HG02571 (cell line): ENCODE results near the gene DHX35.

Experiments
- ATAC-seq: cut with Tn5 transposase; IDR thresholded peaks from one replicate; pipeline ENCODE4 v1.9.1; 2021; ENCODE audit warnings: mild to moderate bottlenecking, moderate library complexity; ENCODE audit not compliant: unreplicated experiment

DHX35 gene

GRCh38 chr20:38962044-38962927, at the start of gene DHX35:
DHX35 (plus strand) TSS chr20:38962344; CDS start chr20:38962368, 24 bp downstream.
- peak; percentile 94 for ATAC-seq

GRCh38 chr20:38915355-38915754, 46.8 kb upstream of the DHX35 start:
- no peak for ATAC-seq

- no peak for ATAC-seq
Observed at GRCh38 chr20:38917657-38918056, 44.5 kb upstream of the DHX35 start.

GRCh38 chr20:38918172-38918571, 44.0 kb upstream of the DHX35 start:
- ATAC-seq, result no peak

GRCh38 chr20:38919683-38920082, 42.5 kb upstream of the DHX35 start:
- no peak for ATAC-seq

- ATAC-seq, result no peak
Observed at GRCh38 chr20:38920411-38920810, 41.7 kb upstream of the DHX35 start.

GRCh38 chr20:38920851-38921250, 41.3 kb upstream of the DHX35 start:
- ATAC-seq, result no peak

GRCh38 chr20:38924718-38925117, 37.4 kb upstream of the DHX35 start:
- no peak for ATAC-seq

- peak; percentile 84 for ATAC-seq
Observed at GRCh38 chr20:38926142-38926933, 35.8 kb upstream of the DHX35 start, which contains the start of gene FAM83D. FAM83D (plus strand) TSS chr20:38926417; CDS start chr20:38926443, 26 bp downstream.

- no peak for ATAC-seq
Observed at GRCh38 chr20:38926934-38927616, 35.1 kb upstream of the DHX35 start.

GRCh38 chr20:38927902-38928578, 34.1 kb upstream of the DHX35 start:
- no peak for ATAC-seq

- ATAC-seq, result no peak
Observed at GRCh38 chr20:38930242-38930569, 31.9 kb upstream of the DHX35 start.

- no peak for ATAC-seq
Observed at GRCh38 chr20:38931984-38932383, 30.2 kb upstream of the DHX35 start.

- no peak for ATAC-seq
Observed at GRCh38 chr20:38932457-38933120, 29.6 kb upstream of the DHX35 start.

GRCh38 chr20:38934530-38934929, 27.6 kb upstream of the DHX35 start:
- no peak for ATAC-seq

- ATAC-seq, result no peak
Observed at GRCh38 chr20:38935285-38935684, 26.9 kb upstream of the DHX35 start.

GRCh38 chr20:38935967-38936407, 26.2 kb upstream of the DHX35 start:
- no peak for ATAC-seq

GRCh38 chr20:38937000-38937399, 25.1 kb upstream of the DHX35 start:
- ATAC-seq, result no peak

GRCh38 chr20:38937978-38938473, 24.1 kb upstream of the DHX35 start:
- ATAC-seq, result no peak

GRCh38 chr20:38939686-38940085, 22.5 kb upstream of the DHX35 start:
- no peak for ATAC-seq
